Islet precursor cell (in vitro differentiated cells): ENCODE measurements around the gene CYSLTR2.

Experiments used
- DNase-seq: peaks from one replicate; pipeline ENCODE4 v3.0.0-alpha.2; 2018

CYSLTR2 gene

DNA sequence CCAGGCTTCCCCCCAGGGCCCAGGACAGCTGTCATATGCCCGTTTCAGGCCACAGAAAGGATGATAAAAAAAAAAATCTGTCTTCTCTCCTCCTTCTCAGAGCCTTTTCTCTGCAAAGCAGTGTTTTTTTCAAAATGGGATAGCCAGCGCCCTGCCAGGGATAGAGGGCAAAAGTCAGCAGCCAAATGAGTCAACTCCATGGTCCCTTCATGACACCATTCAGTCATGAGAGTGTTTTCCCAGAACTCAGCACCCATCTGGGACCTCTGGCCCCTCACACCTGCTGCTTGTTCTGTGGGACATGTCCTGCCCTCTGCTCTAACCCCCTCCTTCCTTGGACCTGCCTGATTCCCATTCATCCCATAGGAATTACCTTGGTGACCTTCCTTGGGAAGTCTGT, 95.0 kb downstream of the CYSLTR2 start:
- DNase-seq, result no peak

- DNase-seq, result no peak
Measured at GRCh38 chr13:48749144-48749543, 95.4 kb downstream of the CYSLTR2 start.

DNA sequence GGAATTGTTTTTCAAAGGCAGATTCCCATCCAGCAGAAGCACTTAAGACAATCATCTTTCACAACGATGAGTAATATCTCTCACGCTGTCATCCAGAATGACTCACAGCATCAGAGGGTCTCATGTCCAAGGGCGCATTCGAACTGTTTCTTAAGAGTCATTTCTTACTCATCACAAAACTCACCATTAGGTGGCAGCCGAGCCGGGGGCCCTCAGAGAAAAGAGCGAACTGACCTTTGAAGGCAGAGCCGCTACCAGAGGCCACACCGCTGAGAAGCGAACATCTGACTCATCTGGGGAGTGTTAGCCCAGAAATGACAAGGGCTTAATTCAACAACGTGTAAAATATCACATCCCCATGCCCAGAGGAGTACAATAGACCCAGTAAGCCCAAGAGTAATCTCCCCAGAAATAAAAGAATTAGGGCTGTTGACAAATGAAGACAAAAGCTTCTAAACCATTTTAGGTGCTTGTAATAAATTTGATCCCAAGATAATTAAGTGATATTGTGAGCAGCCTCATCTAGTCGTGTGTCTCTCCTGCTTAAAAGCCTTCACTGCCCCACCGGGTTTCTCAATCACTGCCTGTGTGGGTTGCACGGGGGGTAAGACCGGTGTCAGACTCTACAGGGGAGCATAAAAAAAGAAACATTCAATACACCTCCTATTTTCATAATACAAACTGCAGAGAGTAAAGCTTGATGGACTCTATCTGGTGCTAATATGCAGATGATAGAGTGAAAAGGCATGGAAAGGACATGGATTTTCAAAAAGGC, 96.2 kb downstream of the CYSLTR2 start:
- peak; percentile 94 for DNase-seq

GRCh38 chr13:48750588-48751383, 97.1 kb downstream of the CYSLTR2 start:
- DNase-seq, result no peak

DNA sequence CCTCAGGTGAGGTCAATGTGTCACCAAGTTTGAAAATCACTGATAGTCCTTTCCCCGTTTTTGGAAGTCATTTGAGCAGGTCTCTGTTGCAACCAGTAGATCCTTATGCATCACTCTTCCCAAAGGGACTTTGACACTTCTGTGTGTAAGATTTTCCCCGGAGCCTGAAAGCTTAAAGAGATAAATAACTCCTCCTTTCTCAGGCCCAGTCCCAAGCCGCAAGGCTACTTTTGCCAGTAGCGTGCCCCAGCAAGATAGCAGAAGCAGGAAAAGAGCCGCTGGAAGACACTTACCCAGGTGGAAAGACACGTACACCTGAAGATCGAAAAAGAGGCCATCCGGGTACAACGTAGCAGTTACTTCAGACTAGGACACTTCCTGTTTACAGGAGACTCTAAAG, 106.9 kb downstream of the CYSLTR2 start:
- DNase-seq, result no peak
